ENCODE data around the gene KRT75. TPM values are rescaled to one million over a fixed set of nuclear protein-coding genes. Genes with fewer than 3 reads are reported as not detected.
"Not testable (repeated sequence)": the region's sequence is repeated elsewhere in the genome, so short reads cannot be mapped to it uniquely, and the experiment has no call there.

Gene KRT75
- total and polyA plus RNA-seq, 2 of the 4 experiments (the other 2 are of a cell fraction), result not detected

- H3K14ac ChIP-seq (replicated peaks; ENCODE audit: low read depth, low read length); H2BK20ac ChIP-seq (ENCODE audit: low read depth, low read length); intact Hi-C loops (cut with micrococcal nuclease); CTCF ChIA-PET; ATAC-seq (ENCODE audit: low read depth); H2BK120ac ChIP-seq (ENCODE audit: low read depth, low read length); H3K9me1 ChIP-seq (ENCODE audit: insufficient read depth, low read length); H3K4me3 ChIP-seq (ENCODE audit: insufficient read depth, low read depth, low read length); H4K8ac ChIP-seq (ENCODE audit: low read depth in 2 of 2, low read length in 2 of 2); H3K9me3 ChIP-seq (ENCODE audit: control insufficient read depth, insufficient read depth, low read length); H3K27ac ChIP-seq (ENCODE audit: insufficient read depth, low read length); H3K4me1 ChIP-seq (ENCODE audit: control insufficient read depth, insufficient read depth, low read length); H2BK15ac ChIP-seq (ENCODE audit: low read depth, low read length); H2AFZ ChIP-seq (replicated peaks; ENCODE audit: low read length, poor library complexity); in situ Hi-C loops (cut with MboI; ENCODE audit: low sequenced_read_pairs); H3K4ac ChIP-seq (ENCODE audit: low read depth, low read length); H3K23ac ChIP-seq (ENCODE audit: low read depth, low read length); H4K20me1 ChIP-seq (ENCODE audit: insufficient read depth, low read length); BruUV-seq (replicated peaks); H2BK5ac ChIP-seq (ENCODE audit: low read depth, low read length, poor library complexity, severe bottlenecking); dilution Hi-C loops (cut with HindIII; ENCODE audit: low sequenced_read_pairs, unreplicated experiment); H3K18ac ChIP-seq (ENCODE audit: low read depth, low read length); H2AK9ac ChIP-seq (replicated peaks; ENCODE audit: low read depth, low read length, poor library complexity); H3K36me3 ChIP-seq (ENCODE audit: control insufficient read depth, insufficient read depth, low read length); POLR2A ChIA-PET (ENCODE audit: unreplicated experiment); H3K4me2 ChIP-seq (ENCODE audit: low read depth, low read length); H3K79me1 ChIP-seq (ENCODE audit: low read depth in 1 of 2, low read length in 2 of 2); H3K56ac ChIP-seq (ENCODE audit: extremely low read depth, insufficient read depth, low read length); H4K91ac ChIP-seq (ENCODE audit: insufficient read depth, low read depth, low read length); DNase-seq; H4K5ac ChIP-seq (ENCODE audit: low read depth, low read length); H3K9ac ChIP-seq (ENCODE audit: low read depth, low read length); H2AK5ac ChIP-seq (ENCODE audit: low read depth, low read length): not testable (repeated sequence)
- H3K27me3 ChIP-seq (ENCODE audit: control insufficient read depth, insufficient read depth, low read length), result peaks cover 19% of the 10 kb centered on the region
- WGBS, 2 experiments (ENCODE audit: extremely low coverage in 2 of 2, insufficient read length in 1 of 2), result no CpG with 5 or more reads among the region's 1 CpG
These were observed 23.5 kb downstream of the KRT75 start for GRCh38 chr12:52410589-52411248.

All from IMR-90 (cell line).